Measurements from ENCODE around the gene FAM234B.

- TF ChIP-seq CTCF (IDR thresholded peaks at IDR 0.05): no peak
- no peak for TF ChIP-seq POLR2A (IDR thresholded peaks at IDR 0.05)
Observed at GRCh38 chr12:13126494-13126893, 82.3 kb downstream of the FAM234B start.
